Left forelimb (tissue), 1 donor: ENCODE results near the gene UQCR11.
"Not testable (repeated sequence)": the region's sequence is repeated elsewhere in the genome, so short reads cannot be mapped to it uniquely, and the experiment has no call there.

Experiments
- DNase-seq: peaks from one replicate; pipeline ENCODE4 v3.0.0-alpha.2; 2018; ENCODE audit warnings: low spot score

Gene UQCR11

DNA sequence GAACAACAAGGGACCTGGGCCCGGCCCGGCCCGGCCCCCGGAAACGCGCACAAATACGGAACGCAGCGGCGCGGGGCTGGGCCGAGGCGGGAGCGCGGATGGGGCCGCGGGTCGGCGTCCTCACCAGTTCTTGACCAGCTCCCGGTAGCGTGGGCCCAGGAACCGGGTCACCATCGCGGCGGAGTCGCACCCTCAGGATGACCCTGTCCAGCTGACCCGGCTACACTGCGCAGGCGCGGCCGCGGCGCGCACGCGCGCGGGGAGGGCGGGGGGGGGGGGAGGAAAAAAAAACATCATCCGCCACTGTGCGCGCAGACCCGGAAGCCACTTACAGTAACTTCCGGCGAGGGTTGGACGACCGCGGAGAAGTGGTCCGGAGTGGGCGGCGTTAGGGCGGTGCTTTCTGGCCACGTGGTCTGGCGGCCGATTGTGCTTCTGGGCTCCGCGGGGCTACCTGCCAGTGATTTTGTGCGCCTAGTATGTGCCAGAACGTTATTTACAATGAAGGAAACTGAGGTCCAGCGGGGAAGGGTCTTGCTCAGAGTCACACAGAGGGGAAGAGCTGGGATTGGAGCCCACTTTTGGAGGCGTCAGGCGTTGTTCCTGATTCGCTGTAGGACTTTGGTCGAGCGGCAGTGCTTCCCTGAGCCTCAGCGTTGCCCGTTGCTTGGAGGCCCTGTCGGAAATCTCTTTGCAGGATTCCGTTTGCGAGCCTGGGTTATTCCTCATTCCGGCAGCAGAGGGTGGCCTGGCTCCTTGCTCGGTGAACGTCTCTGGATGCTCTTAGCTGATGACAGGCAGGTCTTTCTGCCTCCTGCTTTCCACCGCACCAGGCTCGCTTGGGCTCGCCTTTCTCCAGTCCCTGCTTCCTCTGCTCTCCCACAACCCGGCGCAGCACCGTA, at the start of gene UQCR11:
Gene UQCR11 (minus strand): TSS at position 227 of the 902 bp plus-strand sequence. CDS start 53 bp downstream, at position 174.
- DNase-seq, result peak; percentile 97

DNA sequence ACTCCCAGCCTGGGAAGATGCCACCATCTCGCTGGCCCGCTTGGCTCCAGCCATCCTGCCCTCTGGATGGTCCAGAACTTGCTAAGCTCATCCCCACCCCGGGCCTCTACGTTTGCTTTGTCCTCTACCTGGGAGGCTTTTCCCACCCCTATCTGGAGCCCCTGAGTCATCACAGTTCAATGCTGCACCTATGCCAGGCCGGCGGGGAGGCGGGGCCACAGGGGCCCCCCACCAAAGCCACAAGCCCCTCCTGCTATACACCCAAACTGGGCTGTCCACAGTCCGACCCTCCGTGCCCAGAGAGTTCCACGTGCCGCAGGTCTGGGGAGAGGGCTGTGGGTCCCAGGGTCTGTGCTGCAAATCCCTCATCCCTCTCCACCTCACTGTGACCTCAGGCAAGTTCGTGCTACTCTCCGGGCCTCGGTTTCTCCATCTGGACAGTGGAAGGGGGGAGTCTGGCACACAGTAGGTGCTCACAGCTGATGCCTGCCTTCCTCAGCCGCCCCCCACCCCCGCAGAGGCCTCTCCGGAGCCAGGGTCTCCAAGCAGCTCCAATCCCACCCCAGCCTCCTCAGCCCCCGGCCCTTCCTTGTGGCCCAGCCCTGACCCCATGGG, 49.0 kb upstream of the UQCR11 start:
- no peak for DNase-seq

- DNase-seq, result no peak
Observed at GRCh38 chr19:1653300-1653628, 48.0 kb upstream of the UQCR11 start.

DNA sequence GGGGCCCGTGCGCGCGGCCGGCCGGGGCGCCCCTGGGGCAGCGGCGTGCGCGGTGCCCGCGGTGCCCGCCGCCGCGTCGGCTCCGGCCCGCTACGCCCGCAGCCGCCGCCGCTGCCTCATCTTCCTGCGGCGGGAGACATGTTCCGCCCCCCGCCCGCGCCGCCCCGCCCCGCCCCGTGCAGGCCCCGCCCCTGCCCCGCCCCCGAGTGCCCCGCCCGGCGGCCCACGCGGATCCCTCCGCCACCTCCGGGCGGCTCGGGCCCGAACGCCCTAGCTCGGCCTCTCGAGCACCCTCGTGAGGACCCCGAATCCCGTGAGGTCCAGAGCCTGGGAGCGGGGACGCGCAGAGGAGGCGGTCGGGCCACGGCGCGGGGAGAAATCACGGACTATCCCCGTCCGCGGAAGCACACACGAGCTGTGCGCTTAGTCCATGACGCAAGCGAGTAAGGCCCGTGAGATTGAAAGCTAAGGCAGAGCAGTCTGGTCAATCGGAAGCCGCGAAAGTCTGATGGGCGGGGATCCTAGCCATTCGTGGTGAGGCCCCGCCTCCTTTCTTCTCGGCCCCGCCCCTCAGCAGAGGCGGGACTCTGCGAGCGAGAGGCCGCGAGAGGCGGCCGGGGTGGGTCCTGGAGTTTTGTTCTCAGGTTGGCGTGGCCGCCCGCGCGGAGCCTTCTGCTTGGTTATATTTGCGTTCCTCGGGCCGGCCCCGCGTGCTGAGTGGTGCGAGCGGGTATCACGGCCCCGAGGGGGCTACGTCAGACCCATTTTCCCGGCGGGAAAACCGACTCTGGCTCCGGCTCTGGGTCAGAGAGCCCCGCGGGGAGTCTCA, 47.4 kb upstream of the UQCR11 start, which contains the start of gene TCF3:
Gene TCF3 (minus strand): TSS at position 145 of the 829 bp plus-strand sequence. CDS start 2,367 bp downstream, outside the sequence.
- peak; percentile 99 for DNase-seq

GRCh38 chr19:1651568-1652291, 46.5 kb upstream of the UQCR11 start:
- peak; percentile 77 for DNase-seq

GRCh38 chr19:1650650-1651567, 45.6 kb upstream of the UQCR11 start:
- DNase-seq, result no peak

DNA sequence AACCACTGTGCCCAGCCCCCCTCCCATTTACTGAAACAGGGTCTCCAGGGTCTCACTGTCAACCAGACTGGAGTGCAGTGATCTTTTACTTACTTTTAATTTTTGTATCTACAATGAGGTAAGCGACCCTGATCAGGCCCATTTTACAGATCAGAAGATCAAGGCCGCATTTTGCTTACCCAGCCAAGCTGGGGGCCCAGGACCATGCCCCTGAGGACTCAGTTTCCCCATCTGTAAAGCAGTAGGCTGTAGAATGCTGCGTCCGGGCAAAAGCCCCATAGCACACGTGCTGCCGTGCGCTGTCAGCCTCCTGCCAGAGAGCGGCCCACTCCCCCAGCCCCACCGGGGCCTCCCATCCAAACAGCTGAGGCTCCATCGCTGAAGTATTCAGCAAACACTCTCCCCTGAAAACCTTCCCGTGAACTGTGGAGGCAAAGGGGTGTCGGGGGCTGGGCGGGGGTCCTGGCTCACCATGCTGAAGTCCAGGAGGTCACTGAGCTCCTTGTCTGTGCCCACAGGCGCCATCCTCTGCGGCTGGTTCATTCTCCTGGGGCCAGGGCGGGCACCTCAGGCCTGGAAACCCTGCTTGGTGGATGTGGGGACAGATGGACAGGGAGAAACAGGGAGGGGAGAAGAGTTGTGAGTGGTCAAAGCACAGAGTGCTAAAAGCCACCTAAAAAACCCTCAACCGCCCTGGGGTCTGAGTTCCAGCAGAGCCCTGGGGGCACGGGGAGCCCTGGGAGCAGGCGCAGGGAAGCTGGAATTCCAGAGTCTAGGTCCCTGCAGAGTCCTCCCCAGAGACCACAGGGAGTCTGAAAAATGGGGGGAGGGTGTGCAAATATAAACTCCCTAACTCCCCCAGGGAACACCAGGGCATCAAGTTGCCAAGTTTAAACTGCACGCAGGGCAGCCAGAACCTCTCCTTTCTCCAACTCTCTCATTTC, 44.7 kb upstream of the UQCR11 start:
- DNase-seq, result no peak

DNA sequence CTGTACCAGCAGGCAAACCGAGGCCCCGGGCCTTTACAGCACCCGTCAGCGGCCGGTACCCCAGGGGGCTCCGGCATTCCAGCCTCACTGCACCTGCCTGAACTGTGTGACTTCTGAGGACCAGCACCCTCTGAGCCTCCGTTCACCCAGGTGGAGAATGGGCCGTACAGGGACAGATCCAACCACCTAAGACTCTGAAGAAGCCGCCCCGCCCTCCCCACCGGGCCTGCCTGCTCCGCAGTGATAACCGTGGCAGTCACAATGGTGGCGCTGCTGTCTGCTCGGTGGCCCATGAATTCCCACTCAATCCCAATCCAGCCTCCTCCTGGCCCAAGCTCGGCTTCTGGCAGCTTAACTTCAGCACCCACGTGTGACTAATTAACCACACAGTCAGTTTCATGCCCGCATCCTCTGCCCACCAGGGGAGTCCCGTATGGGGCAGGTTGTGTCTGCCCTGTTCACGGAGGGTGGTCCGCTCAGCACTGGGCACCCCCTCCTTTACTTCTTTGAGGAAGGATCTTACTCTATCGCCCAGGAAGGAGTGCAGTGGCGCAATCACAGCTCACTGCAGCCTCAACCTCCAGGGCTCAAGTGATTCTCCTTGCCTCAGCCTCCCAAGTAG, 43.8 kb upstream of the UQCR11 start:
- DNase-seq, result no peak

DNA sequence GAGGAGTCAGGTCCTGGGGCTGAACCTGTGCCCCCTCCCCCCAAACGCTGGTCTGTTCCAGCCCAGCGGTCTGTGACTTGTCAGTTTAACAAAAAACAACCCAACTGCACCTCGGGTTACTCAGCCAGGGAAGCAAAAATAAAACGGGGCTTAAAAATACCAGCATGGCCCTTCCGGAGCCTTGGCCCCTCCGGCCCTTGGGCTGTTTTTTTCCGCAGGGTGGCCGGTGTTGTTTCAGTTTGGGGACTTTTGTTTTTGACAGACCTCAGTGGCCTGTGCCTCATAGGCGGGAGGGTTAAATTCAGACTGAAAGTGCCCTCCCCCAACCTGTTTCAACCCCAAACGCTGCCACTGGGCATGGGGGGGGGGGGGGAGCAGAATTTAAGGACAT, 43.2 kb upstream of the UQCR11 start:
- DNase-seq, result no peak

GRCh38 chr19:1647501-1648458, 42.5 kb upstream of the UQCR11 start:
- no peak for DNase-seq

- no peak for DNase-seq
Observed at GRCh38 chr19:1646659-1647453, 41.6 kb upstream of the UQCR11 start.

- DNase-seq, result no peak
Observed at GRCh38 chr19:1646149-1646548, 40.9 kb upstream of the UQCR11 start.

GRCh38 chr19:1645299-1645698, 40.0 kb upstream of the UQCR11 start:
- DNase-seq, result no peak

GRCh38 chr19:1644070-1644469, 38.8 kb upstream of the UQCR11 start:
- no peak for DNase-seq

DNA sequence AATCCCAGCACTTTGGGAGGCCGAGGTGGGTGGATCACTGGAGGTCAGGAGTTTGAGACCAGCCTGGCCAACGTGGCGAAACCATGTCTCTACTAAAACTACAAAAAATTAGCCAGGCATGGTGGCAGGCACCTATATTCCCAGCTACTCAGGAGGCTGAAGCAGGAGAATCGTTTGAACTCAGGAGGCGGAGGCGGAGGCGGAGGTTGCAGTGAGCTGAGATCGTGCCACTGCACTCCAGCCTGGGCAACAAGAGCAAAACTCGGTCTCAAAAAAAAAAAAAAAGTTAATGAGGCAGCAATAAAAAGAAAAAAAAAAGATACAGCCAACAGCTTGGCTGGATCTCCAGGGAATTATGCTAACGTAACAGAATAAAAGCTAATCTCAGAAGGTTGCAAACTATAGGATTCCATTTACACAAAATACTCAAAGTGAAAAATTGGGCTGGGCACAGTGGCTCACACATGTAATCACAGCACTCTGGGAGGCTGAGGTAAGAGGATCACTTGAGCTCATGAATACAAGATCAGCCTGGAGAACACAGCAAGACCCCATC, 35.7 kb upstream of the UQCR11 start:
- DNase-seq, result not testable (repeated sequence)

DNA sequence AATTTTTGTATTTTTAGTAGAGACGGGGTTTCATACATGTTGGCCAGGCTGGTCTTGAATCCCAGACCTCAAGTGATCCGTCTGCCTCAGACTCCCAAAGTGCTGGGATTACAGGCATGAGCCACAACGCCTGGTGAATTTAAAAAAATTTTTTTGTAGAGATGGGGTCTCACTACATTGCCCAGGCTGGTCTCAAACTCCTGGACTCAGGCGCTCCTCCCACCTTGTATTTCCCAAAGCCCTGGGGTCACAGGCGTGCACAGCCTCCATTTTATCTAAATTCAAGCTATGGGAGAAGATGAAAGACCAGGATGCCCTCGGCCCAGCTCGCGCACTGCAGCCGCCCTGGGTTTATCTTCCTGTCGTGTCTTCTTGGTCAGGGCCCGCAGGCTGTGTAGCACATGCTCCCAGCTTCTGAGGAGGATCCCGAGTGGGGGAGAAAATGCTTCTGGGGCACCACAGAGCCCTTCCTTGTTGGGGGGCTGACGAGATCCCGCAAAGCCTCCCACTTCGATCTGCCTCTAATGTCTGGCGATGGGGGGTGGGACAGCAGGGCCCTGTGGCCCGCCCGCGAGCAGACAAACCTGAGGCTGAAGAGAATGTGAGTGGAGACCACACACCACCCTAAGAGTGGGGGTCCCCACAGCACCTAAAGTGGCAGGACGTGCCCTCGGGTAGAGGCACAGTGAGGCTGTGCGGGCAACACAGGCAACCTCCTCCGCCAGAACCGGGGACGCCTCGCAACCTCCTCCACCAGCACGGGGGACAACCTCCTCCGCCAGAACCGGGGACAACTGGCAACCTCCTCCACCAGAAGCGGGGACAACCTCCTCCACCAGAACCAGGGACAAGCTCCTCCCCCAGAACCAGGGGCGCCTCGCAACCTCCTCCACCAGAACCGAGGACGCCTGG, 31.3 kb upstream of the UQCR11 start:
- no peak for DNase-seq
